Upper lobe of left lung (tissue), 4 donors: ENCODE measurements around the gene C4orf50.

ENCODE experiments used
- CTCF ChIP-seq, 6 experiments: fragments of 450-650 bp in 4 of 6; fragments of 200-600 bp in 2 of 6; sonication (generic) in 2 of 6; IDR thresholded peaks; one replicate each; pipeline ENCODE4 v1.5.1; 2016 to 2019; ENCODE audit warnings: antibody characterized with exemption in 6 of 6
- EP300 ChIP-seq, 4 donors: sonication (generic); formaldehyde crosslinking; IDR thresholded peaks; one replicate each; pipeline ENCODE4 v1.5.1; 2017; ENCODE audit warnings: antibody characterized with exemption in 4 of 4, control low read depth in 2 of 4
- POLR2A ChIP-seq, 4 donors: fragments of 450-650 bp; IDR thresholded peaks; one replicate each; pipeline ENCODE4 v1.5.1; 2016 to 2017; ENCODE audit warnings: antibody characterized with exemption in 4 of 4, mild to moderate bottlenecking in 2 of 4
- POLR2AphosphoS5 ChIP-seq, 2 donors: sonication (generic); formaldehyde crosslinking; IDR thresholded peaks; one replicate each; pipeline ENCODE4 v1.5.1; 2017; ENCODE audit warnings: antibody characterized with exemption in 2 of 2

GRCh38 chr4:5965225-5965624 is 53.0 kb downstream of the C4orf50 start:
- TF ChIP-seq POLR2A (IDR thresholded peaks at IDR 0.05) (no peak), CTCF (IDR thresholded peaks at IDR 0.05) (no peak), EP300 (IDR thresholded peaks at IDR 0.05) (no peak), POLR2AphosphoS5 (IDR thresholded peaks at IDR 0.05) (no peak)
